ENCODE measurements around the gene ASPA.

- TF ChIP-seq CTCF (IDR thresholded peaks at IDR 0.05 in 4 of 5, conservative IDR thresholded peaks at IDR 0.05 in 1 of 5) (no peak), POLR2A (IDR thresholded peaks at IDR 0.05) (no peak)
These were observed 73.9 kb downstream of the ASPA start for GRCh38 chr17:3549610-3550162.

Data from gastrocnemius medialis (tissue), 4 donors.